Colonic mucosa (tissue), 4 donors: ENCODE results near the gene MICAL3. TPM values are rescaled to one million over a fixed set of nuclear protein-coding genes. Genes with fewer than 3 reads are reported as not detected.

Source experiments
- DNase-seq: peaks from one replicate; pipeline ENCODE4 v3.0.0-alpha.2; 2020
- H3K27ac ChIP-seq: fragments of 200-600 bp; one replicate; pipeline ENCODE4 v1.8.0; 2021
- H3K27me3 ChIP-seq: fragments of 200-600 bp; one replicate; pipeline ENCODE4 v1.8.0; 2021
- H3K36me3 ChIP-seq: fragments of 200-600 bp; one replicate; pipeline ENCODE4 v1.8.0; 2021
- H3K4me1 ChIP-seq: fragments of 200-600 bp; one replicate; pipeline ENCODE4 v1.8.0; 2021; ENCODE audit warnings: mild to moderate bottlenecking
- H3K4me3 ChIP-seq: fragments of 200-600 bp; one replicate; pipeline ENCODE4 v1.8.0; 2021
- H3K9ac ChIP-seq, 2 donors: one replicate each; pipeline ENCODE4 v1.7.0; 2013; ENCODE audit warnings: control low read depth in 2 of 2, low read depth in 2 of 2, low read length in 2 of 2
- H3K9me3 ChIP-seq: fragments of 200-600 bp; one replicate; pipeline ENCODE4 v1.8.0; 2021
- CTCF ChIP-seq: fragments of 200-600 bp; IDR thresholded peaks from one replicate; pipeline ENCODE4 v1.8.0; 2022; ENCODE audit warnings: antibody characterized with exemption, mild to moderate bottlenecking
- intact Hi-C: fragments of 100-400 bp; cut with DNase I; formaldehyde crosslinking; loops from one replicate; pipeline ENCODE4 v1.14.1; 2022
- total RNA-seq, 2 donors: library from RNA; stranded (reverse); fragmentation: NEBNext Ultra II Directional in 1 of 2; extraction: Animal tissue kit (Norgen Biotek cat#: 25700) in 1 of 2; gene quantifications; one replicate each; pipeline ENCODE4 v1.2.1, GENCODE V29; 2021
- donor health status: healthy.
- donor health status: DM: no; HTN: no; CAD: no.
- donor health status: DM: no; HTN: no; CAD: no.

The MICAL3 gene
- total RNA-seq, 2 donors from 2014 or later, result 72.5 to 84.5 TPM

DNA sequence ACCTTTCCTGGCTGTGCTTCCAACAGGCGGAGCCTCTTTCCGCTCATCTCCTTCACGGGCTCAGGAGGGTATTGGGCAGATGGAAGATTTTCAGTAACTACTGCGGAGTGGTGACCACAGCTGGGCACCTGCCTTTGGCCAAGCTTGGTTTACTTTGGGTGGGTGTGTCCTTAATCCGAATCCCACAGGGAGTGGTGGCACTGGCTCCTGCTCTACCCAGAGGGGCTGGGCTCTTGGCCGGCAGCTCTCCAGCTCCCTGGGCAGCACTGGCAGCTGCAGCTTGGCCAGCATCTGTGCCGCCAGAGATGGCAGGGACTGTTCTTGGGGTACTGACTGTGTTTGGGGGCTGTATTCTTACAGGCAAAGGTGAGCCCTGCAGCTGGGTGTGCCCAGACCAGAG lies 279.9 kb downstream of the MICAL3 start:
- TF ChIP-seq CTCF, result no peak
- intact Hi-C loops, result loop anchor here (5.0 to 10.0 kb wide), 2 partner anchors 43 to 330 kb away; partner anchors contain the start of gene PEX26
- H3K9ac ChIP-seq, result no peak overlapping the region

GRCh38 chr22:17743661-17744411 lies 280.5 kb downstream of the MICAL3 start:
- no peak for TF ChIP-seq CTCF

More for the DNA sequence above, 279.9 kb downstream of the MICAL3 start:
- DNase-seq, result no peak
- H3K4me1 ChIP-seq, result no peaks in the 10 kb centered on the region
- no peaks in the 10 kb centered on the region for H3K27me3 ChIP-seq
- H3K4me3 ChIP-seq, result no peak overlapping the region
- no peaks in the 10 kb centered on the region for H3K9me3 ChIP-seq
- no peaks in the 10 kb centered on the region for H3K36me3 ChIP-seq
- H3K27ac ChIP-seq, result no peak overlapping the region

DNA sequence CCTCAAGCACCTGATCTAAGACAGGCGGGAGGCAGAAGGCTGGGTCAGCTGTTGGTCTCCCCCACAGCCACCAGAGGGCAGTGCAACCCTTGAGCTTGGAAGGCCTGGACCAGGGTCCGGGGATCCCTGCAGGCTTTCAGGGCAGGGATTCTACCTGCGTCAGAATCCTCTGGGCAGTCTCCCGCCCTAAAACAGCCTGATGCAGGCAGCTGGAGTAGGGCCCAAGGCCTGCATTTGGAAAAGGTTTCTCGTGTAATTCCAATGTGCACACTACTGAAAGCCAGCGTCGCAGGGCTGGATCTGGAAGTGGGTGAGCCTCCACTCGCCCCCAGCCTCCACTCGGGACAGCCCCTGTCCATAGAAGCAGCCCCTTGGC lies 281.8 kb downstream of the MICAL3 start:
- intact Hi-C loops, result loop anchor here (5.0 to 10.0 kb wide), 2 partner anchors 45 to 332 kb away; partner anchors contain the start of gene PEX26
- H3K9me3 ChIP-seq, result no peaks in the 10 kb centered on the region
- H3K4me1 ChIP-seq, result no peaks in the 10 kb centered on the region
- H3K4me3 ChIP-seq, result no peak overlapping the region
- peak; percentile 78 for TF ChIP-seq CTCF
- no peaks in the 10 kb centered on the region for H3K27me3 ChIP-seq
- H3K36me3 ChIP-seq, result no peaks in the 10 kb centered on the region
- DNase-seq, result peak; percentile 74
- no peak overlapping the region for H3K9ac ChIP-seq
- no peak overlapping the region for H3K27ac ChIP-seq

More at GRCh38 chr22:17743661-17744411, 280.5 kb downstream of the MICAL3 start:
- Histone ChIP-seq H3K36me3 (no peaks in the 10 kb centered on the region), H3K9me3 (no peaks in the 10 kb centered on the region), H3K27ac (no peak overlapping the region), H3K9ac (no peak overlapping the region), H3K4me1 (no peaks in the 10 kb centered on the region), H3K27me3 (no peaks in the 10 kb centered on the region), H3K4me3 (no peak overlapping the region)
- DNase-seq, result no peak
- intact Hi-C loops, result loop anchor here (5.0 to 10.0 kb wide), 2 partner anchors 43 to 331 kb away; partner anchors contain the start of gene PEX26

DNA sequence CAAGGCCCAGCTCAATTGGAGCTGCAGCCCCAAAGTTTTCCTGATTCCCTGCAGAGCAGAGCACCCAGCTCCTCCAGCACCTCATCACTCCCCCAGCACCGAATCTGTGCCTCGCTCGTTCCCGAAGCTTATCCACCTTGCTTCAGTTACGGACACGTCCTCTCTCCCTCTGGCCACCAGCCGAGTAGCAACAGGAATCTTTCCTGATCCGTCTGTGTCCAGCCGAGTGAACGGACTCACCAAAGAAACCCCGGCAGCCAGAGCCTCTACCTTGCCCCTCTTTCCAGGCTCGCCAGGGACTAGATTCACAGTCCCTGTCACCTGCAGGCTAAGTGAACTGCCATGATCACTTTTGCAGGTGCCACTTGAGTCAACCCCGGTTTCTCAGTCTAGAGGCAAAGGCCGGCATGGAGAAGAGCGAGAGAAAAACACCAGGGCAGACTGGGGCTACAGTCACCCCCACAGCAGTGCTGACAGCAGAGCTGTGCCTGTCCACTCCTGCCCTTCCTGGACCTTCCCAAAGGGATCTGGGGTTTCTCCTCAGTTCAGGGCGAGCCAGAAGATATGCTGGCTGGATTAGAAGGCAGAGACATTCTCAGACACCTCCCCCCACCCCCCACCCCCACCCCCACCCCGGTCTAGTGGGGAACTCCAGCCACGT lies 282.4 kb downstream of the MICAL3 start:
- H3K36me3 ChIP-seq, result no peaks in the 10 kb centered on the region
- H3K9me3 ChIP-seq, result no peaks in the 10 kb centered on the region
- no peaks in the 10 kb centered on the region for H3K4me1 ChIP-seq
- no peak for TF ChIP-seq CTCF
- no peaks in the 10 kb centered on the region for H3K27me3 ChIP-seq
- DNase-seq, result no peak
- H3K9ac ChIP-seq, result no peak overlapping the region
- no peak overlapping the region for H3K4me3 ChIP-seq
- intact Hi-C loops, result loop anchor here (5.0 to 10.0 kb wide), 2 partner anchors 45 to 333 kb away; partner anchors contain the start of gene PEX26
- no peak overlapping the region for H3K27ac ChIP-seq

GRCh38 chr22:17739196-17739975 lies 285.0 kb downstream of the MICAL3 start:
- no peaks in the 10 kb centered on the region for H3K27me3 ChIP-seq
- no peaks in the 10 kb centered on the region for H3K4me1 ChIP-seq
- no peak for DNase-seq
- TF ChIP-seq CTCF, result no peak
- no peaks in the 10 kb centered on the region for H3K9me3 ChIP-seq
- no peaks in the 10 kb centered on the region for H3K36me3 ChIP-seq
- H3K27ac ChIP-seq, result no peak overlapping the region
- H3K4me3 ChIP-seq, result no peak overlapping the region
- no peak overlapping the region for H3K9ac ChIP-seq
- intact Hi-C loops, result no loop called here
